CD8-positive, alpha-beta memory T cell (primary cell): ENCODE data around the gene LRRC75A. TPM values are rescaled to one million over a fixed set of nuclear protein-coding genes. Genes with fewer than 3 reads are reported as not detected.
"Not testable (repeated sequence)": the region's sequence is repeated elsewhere in the genome, so short reads cannot be mapped to it uniquely, and the experiment has no call there.

Experiments
- CTCF ChIA-PET: fragments of 350-600 bp; sonication (Branson Sonifier 250); formaldehyde crosslinking; loops from one replicate; lab custom pipeline; 2021; ENCODE audit warnings: antibody characterized with exemption; lab: Charles Lee
- POLR2A ChIA-PET: fragments of 350-600 bp; sonication (Branson Sonifier 250); formaldehyde crosslinking; loops from one replicate; lab custom pipeline; 2021; ENCODE audit warnings: antibody characterized with exemption; lab: Charles Lee
- DNase-seq, 5 donors: peaks; one replicate each; pipeline versions ENCODE4 v3.0.0 to v3.0.0-alpha.2; 2020 to 2022; ENCODE audit warnings: mixed read lengths in 1 of 5
- H3K27ac ChIP-seq: one replicate; pipeline ENCODE4 v1.7.0; 2013; ENCODE audit warnings: low read depth, mild to moderate bottlenecking, low read length, moderate library complexity
- H3K27me3 ChIP-seq: 2 replicates; pipeline ENCODE4 v1.7.0; 2013; ENCODE audit warnings: low read length, mild to moderate bottlenecking; ENCODE audit not compliant: insufficient read depth, poor library complexity, severe bottlenecking
- H3K36me3 ChIP-seq: 2 replicates; pipeline ENCODE4 v1.7.0; 2013; ENCODE audit warnings: mild to moderate bottlenecking, low read length, moderate library complexity; ENCODE audit not compliant: insufficient read depth
- H3K4me1 ChIP-seq: 2 replicates; pipeline ENCODE4 v1.7.0; 2013; ENCODE audit warnings: mild to moderate bottlenecking, low read length, moderate library complexity; ENCODE audit not compliant: insufficient read depth
- H3K4me3 ChIP-seq: 2 replicates; pipeline ENCODE4 v1.7.0; 2013; ENCODE audit warnings: mild to moderate bottlenecking, low read length
- H3K9me3 ChIP-seq: 2 replicates; pipeline ENCODE4 v1.7.0; 2013; ENCODE audit warnings: mild to moderate bottlenecking, low read length
- H3K27ac Mint-ChIP-seq, 8 donors: one replicate each; pipeline ENCODE4 v1.8.0; 2020 to 2021; ENCODE audit warnings: mixed read lengths in 8 of 8, mild to moderate bottlenecking in 6 of 8, inconsistent platforms in 3 of 8, moderate library complexity in 3 of 8
- H3K27me3 Mint-ChIP-seq, 2 donors: one replicate each; pipeline ENCODE4 v1.8.0; 2020 to 2021; ENCODE audit warnings: mixed read lengths in 2 of 2, mild to moderate bottlenecking in 1 of 2, moderate library complexity in 1 of 2
- H3K36me3 Mint-ChIP-seq, 3 donors: one replicate each; pipeline ENCODE4 v1.8.0; 2020 to 2021; ENCODE audit warnings: mixed read lengths in 3 of 3, inconsistent platforms in 1 of 3, mild to moderate bottlenecking in 1 of 3
- H3K4me1 Mint-ChIP-seq, 3 donors: one replicate each; pipeline ENCODE4 v1.8.0; 2020 to 2021; ENCODE audit warnings: mixed read lengths in 3 of 3, inconsistent platforms in 1 of 3, mild to moderate bottlenecking in 1 of 3
- H3K4me3 Mint-ChIP-seq, 7 donors: one replicate each; pipeline ENCODE4 v1.8.0; 2020 to 2021; ENCODE audit warnings: mixed read lengths in 7 of 7, mild to moderate bottlenecking in 6 of 7, moderate library complexity in 4 of 7, inconsistent platforms in 2 of 7
- H3K9me3 Mint-ChIP-seq, 5 donors: one replicate each; pipeline ENCODE4 v1.8.0; 2020 to 2022; ENCODE audit warnings: mixed read lengths in 5 of 5, mild to moderate bottlenecking in 3 of 5, moderate library complexity in 2 of 5, inconsistent platforms in 1 of 5
- polyA plus RNA-seq: library from polyadenylated mRNA; unstranded; fragments of 300-500 nt; fragmentation: Illumina TruSeq; gene quantifications from one replicate; pipeline ENCODE4 v1.2.3, GENCODE V29; 2021
- total RNA-seq, 2 experiments: library from RNA; stranded (reverse); gene quantifications; one replicate each; pipeline ENCODE4 v1.2.3, GENCODE V29; 2021

The LRRC75A gene
- total and polyA plus RNA-seq, 3 experiments from 2014 or later = 2.2 to 4.6 (median 2.6) TPM

DNA sequence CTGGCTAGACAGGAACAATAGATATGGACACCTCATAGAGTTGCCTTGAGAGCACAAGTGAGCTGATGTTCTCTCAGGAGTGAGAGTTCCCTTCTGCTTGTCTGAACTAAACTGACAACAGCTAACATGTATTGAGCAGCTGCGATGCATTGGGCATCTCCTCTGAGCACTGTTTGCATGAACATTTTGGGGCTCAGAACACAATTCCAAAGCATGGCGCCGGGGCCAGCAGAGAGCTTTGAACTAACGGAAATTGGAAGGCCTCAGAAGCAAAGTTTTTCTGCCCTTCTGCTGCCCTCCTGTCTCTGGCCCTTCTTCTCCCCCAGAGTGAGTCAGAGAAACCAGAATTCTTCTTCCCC lies 38.5 kb downstream of the LRRC75A start:
- H3K27ac ChIP-seq = no peak overlapping the region
- ChIA-PET POLR2A (interaction anchor here (0.9 kb wide), 1 partner anchor 73 kb away, joined by 4 read pairs; the partner anchor contains the start of gene UBB), CTCF (interaction anchor here (0.5 to 5.5 kb wide), 13 partner anchors 9 to 255 kb away, joined by 3 to 56 read pairs (median 5); partner anchors contain the start of gene TRPV2)
- no peaks in the 10 kb centered on the region for H3K9me3 ChIP-seq
- Mint-ChIP-seq H3K27me3 (no peaks in the 10 kb centered on the region), H3K27ac (peak overlapping the region in 5 of 8 donors; percentile 8 to 79 (median 51)), H3K9me3 (no peaks in the 10 kb centered on the region), H3K4me3 (peak overlapping the region in 1 of 7 donors; percentile 21), H3K4me1 (peaks cover 6 to 10% (median 7%) of the 10 kb centered on the region in 3 donors), H3K36me3 (peaks cover 0 to 16% (median 0%) of the 10 kb centered on the region in 3 donors)
- no peaks in the 10 kb centered on the region for H3K27me3 ChIP-seq
- H3K4me1 ChIP-seq = no peaks in the 10 kb centered on the region
- DNase-seq = no peak
- no peaks in the 10 kb centered on the region for H3K36me3 ChIP-seq
- no peak overlapping the region for H3K4me3 ChIP-seq

DNA sequence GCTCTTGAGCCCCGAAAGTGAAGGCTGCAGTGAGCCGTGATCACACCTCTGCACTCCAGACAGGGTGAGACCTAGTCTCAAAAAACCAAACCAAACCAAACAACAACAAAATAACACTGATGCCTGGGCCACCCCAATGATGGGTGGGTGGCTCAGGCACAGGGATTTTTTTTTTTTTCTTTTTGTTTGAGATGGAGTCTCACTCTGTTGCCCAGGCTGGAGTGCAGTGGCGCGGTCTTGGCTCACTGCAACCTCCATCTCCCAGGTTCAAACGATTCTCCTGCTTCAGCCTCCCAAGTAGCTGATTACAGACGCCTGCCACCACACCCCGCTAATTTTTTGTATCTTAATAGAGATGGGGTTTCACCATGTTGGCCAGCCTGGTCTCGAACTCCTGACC lies 39.7 kb downstream of the LRRC75A start:
- not testable (repeated sequence) for H3K4me3 ChIP-seq, H3K36me3 ChIP-seq, H3K27ac Mint-ChIP-seq, H3K9me3 Mint-ChIP-seq, H3K27ac ChIP-seq, H3K27me3 ChIP-seq, H3K27me3 Mint-ChIP-seq, H3K4me3 Mint-ChIP-seq, DNase-seq, H3K4me1 ChIP-seq, H3K9me3 ChIP-seq
- CTCF ChIA-PET = interaction anchor here (1.1 to 5.5 kb wide), 7 partner anchors 8 to 88 kb away, joined by 3 to 56 read pairs (median 19); no protein-coding TSS in a partner anchor
- Mint-ChIP-seq H3K36me3 (peaks cover 0 to 27% (median 0%) of the 10 kb centered on the region in 3 donors), H3K4me1 (peaks cover 6 to 19% (median 13%) of the 10 kb centered on the region in 3 donors)
- POLR2A ChIA-PET = interaction anchor here (1.9 kb wide), 1 partner anchor 12 kb away, joined by 9 read pairs; no protein-coding TSS in a partner anchor

DNA sequence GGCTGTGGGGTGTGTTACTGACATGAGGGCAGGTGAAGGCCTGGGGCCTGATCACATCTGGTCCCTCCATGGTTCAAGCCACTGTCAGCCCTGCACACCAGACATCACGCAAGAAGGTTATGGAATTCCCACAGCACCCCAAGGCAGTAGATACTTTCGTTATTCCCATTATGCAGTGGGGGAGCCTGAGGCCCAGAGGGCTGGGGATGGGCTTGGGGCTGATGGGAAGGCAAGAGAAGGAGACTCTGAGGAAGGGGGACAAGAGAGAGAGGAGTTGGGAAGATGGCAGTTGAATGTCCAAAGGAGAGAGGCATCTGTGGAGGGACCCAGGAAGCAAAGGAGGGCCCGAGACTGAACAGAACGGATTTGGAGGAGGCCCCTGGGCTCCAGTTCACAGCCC lies 42.0 kb downstream of the LRRC75A start:
- Mint-ChIP-seq H3K36me3 (peaks cover 0 to 38% (median 0%) of the 10 kb centered on the region in 3 donors), H3K9me3 (no peaks in the 10 kb centered on the region), H3K4me3 (no peak overlapping the region), H3K27me3 (no peaks in the 10 kb centered on the region), H3K4me1 (peaks cover 13 to 25% (median 18%) of the 10 kb centered on the region in 3 donors), H3K27ac (peak overlapping the region in 1 of 8 donors; percentile 47)
- Histone ChIP-seq H3K9me3 (no peaks in the 10 kb centered on the region), H3K27me3 (no peaks in the 10 kb centered on the region), H3K27ac (no peak overlapping the region), H3K4me3 (no peak overlapping the region), H3K36me3 (no peaks in the 10 kb centered on the region), H3K4me1 (no peaks in the 10 kb centered on the region)
- CTCF ChIA-PET = interaction anchor here (4.8 to 5.5 kb wide), 2 partner anchors 10 to 72 kb away, joined by 42 to 56 read pairs; no protein-coding TSS in a partner anchor
- no peak for DNase-seq
- POLR2A ChIA-PET = no interaction called here

DNA sequence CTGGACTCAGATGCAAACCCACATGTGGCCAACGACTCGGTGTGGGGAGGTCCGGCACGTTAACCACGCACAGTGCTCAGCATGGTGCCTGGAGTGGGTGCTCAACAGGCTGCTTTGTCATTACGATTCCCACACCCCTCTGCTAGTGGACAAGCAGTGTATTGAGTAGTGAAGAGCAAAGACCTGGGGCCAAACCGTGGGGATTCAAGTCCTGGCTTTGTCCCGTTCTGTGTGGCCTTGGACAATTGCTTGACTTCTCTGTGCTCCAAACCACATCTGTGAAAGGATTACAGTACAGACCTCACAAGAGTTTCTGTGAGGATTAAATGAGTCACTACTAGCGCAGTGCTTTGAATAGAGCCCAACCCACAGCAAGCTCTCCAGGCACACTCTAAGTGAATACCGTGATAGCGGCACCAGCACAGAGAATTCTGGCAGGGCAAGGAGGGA lies 42.8 kb downstream of the LRRC75A start:
- no peaks in the 10 kb centered on the region for H3K9me3 Mint-ChIP-seq
- no peaks in the 10 kb centered on the region for H3K4me1 ChIP-seq
- ChIA-PET POLR2A (no interaction called here), CTCF (no interaction called here)
- H3K27ac Mint-ChIP-seq = peak overlapping the region in 1 of 8 donors; percentile 33
- H3K36me3 ChIP-seq = peaks cover 3% of the 10 kb centered on the region
- no peak for DNase-seq
- H3K4me1 Mint-ChIP-seq = peaks cover 16 to 29% (median 20%) of the 10 kb centered on the region in 3 donors
- no peaks in the 10 kb centered on the region for H3K27me3 ChIP-seq
- H3K36me3 Mint-ChIP-seq = peaks cover 0 to 43% (median 0%) of the 10 kb centered on the region in 3 donors
- no peaks in the 10 kb centered on the region for H3K9me3 ChIP-seq
- H3K27ac ChIP-seq = no peak overlapping the region
- H3K4me3 Mint-ChIP-seq = no peak overlapping the region
- no peaks in the 10 kb centered on the region for H3K27me3 Mint-ChIP-seq
- no peak overlapping the region for H3K4me3 ChIP-seq

DNA sequence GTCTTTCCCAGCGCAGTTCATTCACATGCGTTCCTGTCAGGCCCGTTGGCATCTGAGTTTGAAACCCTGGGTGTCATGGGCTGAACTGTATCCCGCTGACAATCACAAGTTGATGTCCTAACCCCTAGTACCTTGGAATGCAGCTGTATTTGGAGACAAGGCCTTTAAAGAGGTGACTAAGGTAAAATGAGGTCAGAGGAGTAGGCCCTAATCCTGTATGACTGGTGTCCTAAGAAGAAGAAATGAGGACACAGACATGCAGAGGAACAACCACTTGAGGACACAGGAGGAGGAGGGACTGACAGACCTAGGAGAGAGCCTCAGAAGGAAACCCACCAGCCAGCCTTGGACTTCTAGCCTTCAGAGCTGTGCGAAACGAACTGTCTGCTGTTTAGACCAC lies 43.5 kb downstream of the LRRC75A start:
- Histone ChIP-seq H3K27ac (no peak overlapping the region), H3K4me1 (no peaks in the 10 kb centered on the region), H3K4me3 (no peak overlapping the region), H3K9me3 (no peaks in the 10 kb centered on the region), H3K36me3 (peaks cover 5% of the 10 kb centered on the region), H3K27me3 (no peaks in the 10 kb centered on the region)
- CTCF ChIA-PET = no interaction called here
- no peak for DNase-seq
- H3K36me3 Mint-ChIP-seq = peaks cover 0 to 49% (median 0%) of the 10 kb centered on the region in 3 donors
- H3K4me3 Mint-ChIP-seq = no peak overlapping the region
- H3K27me3 Mint-ChIP-seq = no peaks in the 10 kb centered on the region
- H3K27ac Mint-ChIP-seq = peak overlapping the region in 1 of 8 donors; percentile 33
- no peaks in the 10 kb centered on the region for H3K9me3 Mint-ChIP-seq
- peaks cover 16 to 27% (median 17%) of the 10 kb centered on the region in 3 donors for H3K4me1 Mint-ChIP-seq
- POLR2A ChIA-PET = no interaction called here

DNA sequence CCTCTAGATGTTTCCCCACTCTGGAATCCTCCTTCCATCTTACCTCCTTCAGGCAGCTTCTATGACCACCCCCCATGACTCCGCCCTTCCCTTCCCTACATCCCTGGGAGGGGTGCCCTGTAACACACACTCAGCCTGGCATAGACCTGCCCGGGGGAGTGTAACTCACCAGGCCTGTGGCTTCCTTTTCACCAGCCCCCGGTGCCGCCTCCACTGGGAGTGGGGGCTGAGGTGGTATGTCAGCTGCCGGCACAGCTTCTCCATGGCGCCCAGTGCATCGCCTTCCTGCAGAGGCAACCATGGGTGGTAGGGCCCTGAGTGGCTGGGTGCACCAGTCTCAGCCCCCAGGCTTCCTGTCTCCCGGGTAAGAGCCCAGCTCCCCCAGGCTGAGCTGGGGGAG lies 44.3 kb downstream of the LRRC75A start:
- H3K4me3 ChIP-seq = no peak overlapping the region
- peaks cover 8% of the 10 kb centered on the region for H3K36me3 ChIP-seq
- Mint-ChIP-seq H3K4me3 (no peak overlapping the region), H3K27ac (peak overlapping the region in 3 of 8 donors; percentile 43 to 74 (median 66)), H3K9me3 (no peaks in the 10 kb centered on the region), H3K36me3 (peaks cover 0 to 56% (median 0%) of the 10 kb centered on the region in 3 donors), H3K27me3 (no peaks in the 10 kb centered on the region), H3K4me1 (peaks cover 17 to 28% (median 21%) of the 10 kb centered on the region in 3 donors)
- no peaks in the 10 kb centered on the region for H3K9me3 ChIP-seq
- DNase-seq = no peak
- no peaks in the 10 kb centered on the region for H3K27me3 ChIP-seq
- no peak overlapping the region for H3K27ac ChIP-seq
- POLR2A ChIA-PET = no interaction called here
- peaks cover under 1% of the 10 kb centered on the region for H3K4me1 ChIP-seq
- CTCF ChIA-PET = no interaction called here

DNA sequence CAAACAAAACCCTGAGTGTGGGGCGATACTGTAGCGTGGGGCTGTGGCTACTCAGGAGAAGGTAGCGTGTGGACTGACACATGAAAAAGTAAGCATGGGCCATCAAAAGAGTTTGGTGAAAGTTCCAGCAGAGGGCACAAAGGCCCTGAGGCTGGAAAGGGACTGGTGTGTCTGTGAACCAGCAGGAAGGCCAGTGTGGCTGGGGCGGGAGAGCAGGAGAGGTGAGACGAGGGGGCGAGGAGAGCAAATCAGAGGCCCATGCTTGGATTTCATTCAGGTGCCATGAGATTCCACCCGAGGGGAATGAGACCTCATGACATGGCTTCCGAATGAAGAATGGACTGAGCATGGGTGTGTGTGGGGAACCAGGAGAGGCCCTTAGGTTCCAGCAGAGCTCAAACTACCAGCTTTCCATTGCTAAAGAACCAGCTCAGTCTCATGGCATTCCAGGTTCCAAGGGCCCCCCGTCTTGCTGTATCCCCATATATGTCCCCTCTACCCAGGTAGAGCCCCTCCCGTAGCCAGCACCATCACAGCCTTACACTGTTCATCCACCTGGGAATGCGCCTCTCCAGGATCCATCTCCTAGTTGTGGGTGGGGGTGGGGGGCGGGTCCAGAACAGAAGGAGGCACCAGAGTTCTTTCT lies 45.5 kb downstream of the LRRC75A start:
- DNase-seq = no peak
- H3K36me3 ChIP-seq = peaks cover 20% of the 10 kb centered on the region
- Mint-ChIP-seq H3K27me3 (no peaks in the 10 kb centered on the region), H3K4me1 (peaks cover 29 to 40% (median 31%) of the 10 kb centered on the region in 3 donors), H3K27ac (peak overlapping the region in 3 of 8 donors; percentile 14 to 50 (median 45)), H3K4me3 (no peak overlapping the region), H3K9me3 (no peaks in the 10 kb centered on the region), H3K36me3 (peaks cover 0 to 68% (median 6%) of the 10 kb centered on the region in 3 donors)
- H3K4me1 ChIP-seq = peaks cover 12% of the 10 kb centered on the region
- no peaks in the 10 kb centered on the region for H3K27me3 ChIP-seq
- H3K9me3 ChIP-seq = no peaks in the 10 kb centered on the region
- CTCF ChIA-PET = no interaction called here
- POLR2A ChIA-PET = no interaction called here
- no peak overlapping the region for H3K27ac ChIP-seq
- H3K4me3 ChIP-seq = no peak overlapping the region
